NCI-H1417 treated with DMSO at 0.1 percent for 48 hours (cell line): ENCODE measurements around the gene SLC17A6.
A peak's percentile ranks its signal among the peaks of the same experiment; 100 is the strongest.

Experiments
- DNase-seq: peaks from one replicate; lab custom pipeline; 2025; lab: John Stamatoyannopoulos, UW

The SLC17A6 gene

DNA sequence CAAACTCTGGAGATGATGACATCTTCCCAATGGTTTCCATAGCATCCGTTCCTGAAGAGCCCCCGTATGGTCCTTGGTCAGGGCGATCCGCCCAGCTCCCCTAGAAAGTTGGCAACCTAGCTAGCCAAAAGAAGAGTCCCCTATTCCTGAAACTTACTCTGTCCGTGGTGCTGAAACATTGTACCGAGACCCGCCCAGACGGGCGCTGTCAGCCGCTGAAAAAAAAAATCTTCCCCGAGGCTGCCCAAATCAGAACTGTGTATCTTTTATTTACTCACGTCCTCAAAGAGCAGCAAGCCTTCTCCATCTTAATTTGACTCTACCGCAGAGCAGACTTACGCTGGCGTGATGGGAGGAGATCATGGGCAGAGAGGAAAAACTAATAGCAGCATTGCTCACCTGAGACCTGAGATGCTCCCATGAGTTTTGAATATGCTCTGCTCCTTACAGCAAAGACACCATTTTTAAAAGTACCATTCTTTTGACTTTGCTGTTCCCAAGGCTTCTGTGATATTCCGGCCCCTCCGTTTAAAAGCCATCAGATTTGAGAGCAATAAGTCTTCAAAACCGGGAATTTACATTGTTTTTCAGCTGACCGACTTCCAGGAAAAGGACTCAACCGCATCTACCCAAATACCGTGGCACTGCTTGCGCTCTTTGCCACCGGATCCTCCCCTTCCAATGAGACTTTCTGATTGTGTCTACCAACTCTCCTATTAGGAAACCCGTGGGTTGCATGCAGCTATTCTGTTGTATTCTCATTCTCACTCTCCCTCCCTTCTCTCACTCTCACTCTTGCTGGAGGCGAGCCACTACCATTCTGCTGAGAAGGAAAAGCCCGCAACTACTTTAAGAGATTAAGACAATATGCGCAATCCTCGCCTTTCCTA lies at the start of gene SLC17A6:
Gene SLC17A6, plus strand, starts transcription at position 786 of the 890 bp plus-strand sequence. CDS start 153 bp downstream, outside the sequence.
- no peak for DNase-seq

DNA sequence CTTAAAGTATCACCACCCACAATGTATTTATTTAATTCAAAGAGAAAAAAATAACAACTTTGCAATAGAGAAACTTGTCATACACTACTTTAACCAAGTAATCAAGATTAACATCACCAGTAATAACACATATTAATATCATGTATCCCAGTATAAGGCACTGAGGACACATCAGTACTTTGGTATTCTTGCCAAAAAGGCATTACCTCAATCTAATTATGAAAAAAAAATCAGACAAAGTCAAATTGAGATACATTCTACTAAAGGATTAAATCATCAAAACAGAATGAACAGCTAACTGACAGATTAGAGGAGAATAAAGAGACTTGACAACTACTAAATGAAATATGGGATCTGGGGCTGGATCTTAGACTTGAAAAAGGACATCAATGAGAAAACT lies 35.8 kb upstream of the SLC17A6 start:
- no peak for DNase-seq

DNA sequence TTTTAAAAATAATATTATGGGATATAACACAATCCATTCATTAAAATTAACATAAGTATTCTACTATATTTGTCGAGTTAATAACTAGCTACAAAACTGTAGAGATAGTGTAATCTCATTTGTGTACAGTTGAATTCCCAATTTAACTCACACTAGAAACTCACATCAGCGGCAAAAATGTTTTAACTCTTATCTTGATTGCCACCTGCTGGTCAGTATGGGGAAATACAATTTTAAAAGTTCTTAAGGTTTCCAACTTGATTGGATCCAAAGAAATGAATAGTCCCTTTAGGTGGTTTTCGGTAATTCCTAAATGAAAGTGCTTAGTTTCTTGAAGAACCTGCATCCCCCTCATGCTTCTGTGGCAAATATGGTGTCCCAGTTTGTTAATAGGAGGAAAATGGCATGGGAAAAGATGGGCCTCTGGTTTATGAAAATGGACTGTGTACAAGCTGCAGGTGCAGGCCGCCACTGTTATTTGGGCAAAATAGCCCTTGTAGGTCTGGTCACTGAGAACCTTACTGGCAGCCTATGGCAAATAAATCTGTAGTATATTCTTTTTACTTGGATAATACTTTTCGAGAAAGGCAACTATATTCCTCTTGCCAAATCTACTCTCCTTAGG lies 33.7 kb upstream of the SLC17A6 start:
- peak; percentile 2 for DNase-seq

- DNase-seq, result no peak
Observed at GRCh38 chr11:22317656-22318055, 20.5 kb upstream of the SLC17A6 start.

DNA sequence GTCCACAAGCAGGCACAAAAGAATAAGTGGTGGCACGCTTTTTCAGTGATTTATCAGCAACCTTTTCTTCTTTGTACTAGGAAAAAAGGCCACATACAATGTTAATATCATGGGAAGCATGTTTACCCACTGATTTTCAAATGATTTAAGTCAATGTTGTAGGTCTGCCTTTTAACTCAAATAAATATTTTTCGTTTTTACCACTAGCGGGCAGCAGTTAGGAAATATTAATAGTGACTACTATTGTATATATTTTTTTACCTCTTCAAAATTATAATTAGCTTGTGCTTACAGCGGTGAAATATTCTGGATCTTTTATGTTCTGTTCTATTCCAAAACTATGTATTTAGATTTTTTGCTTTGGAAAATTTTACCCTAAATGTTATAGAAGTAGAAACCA lies 6.4 kb upstream of the SLC17A6 start:
- DNase-seq, result no peak

GRCh38 chr11:22336587-22336986 lies 1.6 kb upstream of the SLC17A6 start:
- no peak for DNase-seq

GRCh38 chr11:22339611-22340010 lies 1.4 kb downstream of the SLC17A6 start:
- no peak for DNase-seq

GRCh38 chr11:22340235-22340634 lies 2.1 kb downstream of the SLC17A6 start:
- DNase-seq, result no peak

DNA sequence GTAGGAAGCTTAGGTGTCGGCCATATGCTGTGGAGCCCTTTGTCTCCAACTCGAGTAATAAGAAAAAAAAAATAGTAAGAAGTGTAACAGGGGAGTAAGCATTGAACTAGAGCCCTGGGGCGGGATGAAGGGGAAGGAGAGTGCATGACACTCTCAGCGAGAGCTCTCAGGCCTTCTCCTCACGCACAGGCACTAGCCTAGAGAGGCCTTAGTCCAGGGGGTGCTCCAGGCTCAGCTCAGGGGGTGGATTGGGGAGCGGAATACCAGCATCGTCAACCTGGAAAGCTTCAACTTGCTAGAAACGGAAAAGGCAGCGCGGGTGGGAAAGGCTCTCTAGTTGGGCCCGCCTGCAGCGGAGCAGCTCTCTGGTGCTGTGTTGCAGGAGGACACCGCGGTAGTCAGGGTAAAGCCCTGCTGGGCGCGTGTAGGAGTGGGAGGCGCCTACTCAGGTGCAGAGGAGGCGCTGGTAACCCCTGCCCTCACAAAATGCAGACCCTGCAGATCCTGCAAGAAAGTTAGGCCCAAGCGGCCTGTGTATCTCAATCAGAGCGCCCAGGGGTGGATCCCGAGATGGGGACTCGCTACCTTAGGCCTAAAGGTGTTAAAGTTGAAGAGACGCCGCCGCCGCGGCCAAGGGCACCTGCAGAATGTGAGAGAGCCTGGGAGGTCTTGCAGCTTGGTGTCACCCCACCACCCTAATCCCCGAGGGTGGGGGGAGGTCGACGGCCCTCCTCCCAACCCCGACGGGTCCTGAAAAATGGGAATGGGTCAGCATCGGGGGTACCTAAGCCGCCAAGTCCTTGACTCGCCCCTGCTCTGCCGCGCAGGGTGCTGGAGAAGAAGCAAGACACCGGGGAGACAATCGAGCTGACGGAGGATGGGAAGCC lies 2.8 kb downstream of the SLC17A6 start:
- no peak for DNase-seq

GRCh38 chr11:22341588-22341931 lies 3.4 kb downstream of the SLC17A6 start:
- DNase-seq, result no peak

DNA sequence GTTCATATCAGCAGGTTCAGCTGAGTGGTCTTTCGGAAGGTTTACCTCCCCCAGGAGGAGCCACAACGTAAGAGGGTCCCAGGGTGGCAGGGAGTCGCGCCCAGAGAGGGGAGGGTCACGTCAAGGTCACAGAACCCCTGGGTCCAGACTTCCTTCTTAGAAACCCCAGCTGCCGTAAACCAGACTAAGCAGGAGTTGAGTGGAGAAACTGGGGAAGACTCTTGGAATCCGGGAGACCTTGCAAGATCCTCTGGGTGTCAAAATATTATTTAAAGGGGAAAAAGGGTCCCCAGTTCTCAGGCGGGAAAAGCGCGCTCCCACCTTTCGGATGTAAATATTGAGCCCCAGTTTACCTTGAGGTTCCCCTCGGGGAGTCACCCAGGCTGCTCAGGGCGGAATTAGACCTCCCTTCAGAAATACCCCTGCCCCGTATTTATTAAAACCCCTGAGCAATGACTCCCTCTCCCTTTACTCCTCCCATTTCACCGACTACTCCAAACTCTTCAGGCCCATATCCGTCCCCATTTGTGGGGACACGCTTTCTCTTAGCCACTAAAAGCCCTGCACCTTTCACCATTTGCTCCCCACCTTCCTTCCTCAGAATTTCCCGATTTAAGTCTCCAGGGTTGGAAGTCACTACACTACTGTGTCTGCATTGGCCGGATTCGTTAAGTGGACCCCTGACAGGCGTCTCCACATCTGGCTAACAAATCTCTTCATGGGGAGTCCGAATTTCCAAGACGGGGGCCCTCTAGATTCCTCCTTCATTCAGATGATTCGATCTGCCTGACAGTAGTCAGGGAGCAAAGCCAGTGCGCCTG lies 4.2 kb downstream of the SLC17A6 start:
- DNase-seq, result no peak

GRCh38 chr11:22343032-22343324 lies 4.8 kb downstream of the SLC17A6 start:
- no peak for DNase-seq

GRCh38 chr11:22343371-22344032 lies 5.3 kb downstream of the SLC17A6 start:
- no peak for DNase-seq

DNA sequence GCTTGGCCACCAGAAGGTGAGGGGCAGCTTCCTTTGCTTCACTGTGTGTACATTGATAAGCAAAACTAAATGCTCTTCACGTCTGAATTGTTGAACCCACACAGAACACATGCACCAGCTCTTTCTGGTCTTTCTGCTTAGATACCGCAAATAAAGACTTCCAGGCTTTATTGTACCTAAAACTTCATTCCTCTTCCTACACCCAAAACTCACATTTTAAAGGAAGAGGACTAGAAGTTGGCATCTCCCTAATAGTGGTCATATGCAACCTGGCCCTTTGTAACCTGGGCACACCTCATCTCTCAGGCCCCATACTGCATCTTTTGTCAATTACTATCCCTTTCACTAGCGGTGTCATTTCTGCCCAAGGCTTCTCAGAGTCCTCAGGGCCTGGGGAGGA lies 5.9 kb downstream of the SLC17A6 start:
- DNase-seq, result no peak

GRCh38 chr11:22346282-22346681 lies 8.1 kb downstream of the SLC17A6 start:
- no peak for DNase-seq

DNA sequence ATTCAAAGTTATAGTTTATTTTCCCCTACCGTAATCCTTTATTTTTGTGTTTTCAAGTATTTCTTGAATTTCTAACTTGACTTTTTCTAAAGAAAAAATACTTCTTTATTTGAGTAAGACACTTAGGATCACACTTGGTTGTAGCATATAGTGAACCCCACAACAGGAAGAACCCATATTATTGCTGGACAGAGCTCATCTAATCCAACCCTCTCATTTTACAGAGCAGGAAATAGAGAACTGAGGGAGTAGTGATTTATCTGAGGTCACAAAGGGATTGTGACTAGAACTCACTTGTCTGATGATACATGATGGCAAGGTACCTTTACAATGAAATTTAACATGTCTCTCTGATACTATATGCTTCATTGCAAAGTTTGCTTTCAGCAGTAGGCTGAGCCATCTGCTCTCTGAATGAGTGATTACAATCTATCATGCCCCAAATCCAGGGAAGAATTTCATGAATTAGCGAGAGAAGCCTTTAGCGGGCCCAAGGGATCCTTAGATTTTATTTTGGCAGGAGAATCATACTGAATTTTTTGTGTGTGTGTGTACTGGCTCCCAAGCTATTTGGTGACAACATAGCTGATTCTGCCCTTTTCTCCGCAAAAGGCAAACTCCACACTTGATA lies 9.8 kb downstream of the SLC17A6 start:
- no peak for DNase-seq

DNA sequence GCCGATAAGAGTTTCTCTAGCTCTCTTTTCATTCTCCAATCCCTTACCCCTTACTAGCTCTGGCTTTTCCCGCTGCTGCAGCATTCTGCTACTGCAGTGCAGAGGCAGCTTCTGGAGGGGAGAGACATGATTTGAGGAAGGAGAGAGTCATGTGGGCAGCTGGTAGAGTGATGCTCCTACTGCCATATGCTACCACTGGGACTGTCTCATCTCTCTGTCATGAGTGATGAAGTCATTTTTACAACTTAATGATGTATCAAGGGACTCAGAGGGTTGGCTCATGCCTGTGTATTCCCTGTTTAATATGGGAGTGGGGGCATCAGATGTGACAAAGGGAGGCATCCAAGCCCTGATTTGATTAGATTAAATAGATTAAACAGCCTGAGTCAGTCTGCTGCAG lies 11.3 kb downstream of the SLC17A6 start:
- DNase-seq, result no peak

GRCh38 chr11:22359295-22359694 lies 21.1 kb downstream of the SLC17A6 start:
- DNase-seq, result no peak

DNA sequence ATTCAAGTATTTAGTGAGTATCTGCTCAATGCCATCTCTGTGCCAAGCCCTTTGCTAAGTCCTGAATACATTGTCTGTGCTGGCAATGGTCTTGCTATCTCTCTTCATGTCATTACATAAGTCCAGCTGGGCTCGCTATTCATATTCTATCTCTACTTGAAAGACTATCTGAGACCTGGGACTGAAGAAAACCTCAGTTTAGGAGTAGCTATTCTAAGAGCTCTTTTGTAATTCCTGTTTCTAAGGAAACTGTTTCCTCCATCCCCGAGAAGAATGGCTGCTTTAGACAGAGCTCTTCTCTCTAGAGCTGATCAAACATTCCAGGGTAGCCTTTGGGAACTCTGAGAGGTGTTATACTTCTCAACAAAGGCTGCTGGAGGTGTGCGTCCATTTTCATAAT lies 33.0 kb downstream of the SLC17A6 start:
- DNase-seq, result no peak

- DNase-seq, result no peak
Observed at GRCh38 chr11:22387126-22387525, 48.9 kb downstream of the SLC17A6 start.
